Activated T-helper 1 cell treated with anti-CD3 and anti-CD28 coated beads, Interleukin-12 subunit alpha, Interleukin-12 subunit beta, Interleukin-2, Interleukin-4 antibody, amounts not matched to agents 30 ng/mL and 10 ng/mL and 1 ng/mL, durations not matched to agents 14 hours and 24 hours and 36 hours (primary cell): ENCODE results near the gene C3orf85. TPM values are rescaled to one million over a fixed set of nuclear protein-coding genes. Genes with fewer than 3 reads are reported as not detected.
"Not testable (repeated sequence)": the region's sequence is repeated elsewhere in the genome, so short reads cannot be mapped to it uniquely, and the experiment has no call there.

Experiments
- DNase-seq: peaks from one replicate; pipeline ENCODE4 v3.0.0; 2021; ENCODE audit warnings: low spot score
- H3K27ac Mint-ChIP-seq: one replicate; pipeline ENCODE4 v1.8.0; 2021; ENCODE audit warnings: mild to moderate bottlenecking, mixed read lengths
- H3K27me3 Mint-ChIP-seq: one replicate; pipeline ENCODE4 v1.8.0; 2022; ENCODE audit warnings: mild to moderate bottlenecking, moderate library complexity, mixed read lengths; ENCODE audit not compliant: insufficient read depth
- H3K36me3 Mint-ChIP-seq: one replicate; pipeline ENCODE4 v1.8.0; 2021; ENCODE audit warnings: low read depth, mixed read lengths
- H3K4me1 Mint-ChIP-seq: one replicate; pipeline ENCODE4 v1.8.0; 2021; ENCODE audit warnings: low read depth, mixed read lengths
- H3K4me3 Mint-ChIP-seq: one replicate; pipeline ENCODE4 v1.8.0; 2021; ENCODE audit warnings: mild to moderate bottlenecking, moderate library complexity, mixed read lengths
- H3K9me3 Mint-ChIP-seq: one replicate; pipeline ENCODE4 v1.8.0; 2021; ENCODE audit warnings: mixed read lengths
- intact Hi-C: fragments of 100-400 bp; cut with micrococcal nuclease; formaldehyde crosslinking; loops from one replicate; pipeline ENCODE4 v1.15.1; 2024
- total RNA-seq: library from RNA; stranded (reverse); gene quantifications from 2 replicates; pipeline ENCODE4 v1.2.3, GENCODE V29; 2022

Gene C3orf85
- total RNA-seq, 1 donor from 2014 or later, result not detected

GRCh38 chr3:109122690-109123089 is 13.8 kb upstream of the C3orf85 start:
- intact Hi-C loops, result no loop called here
- no peaks in the 10 kb centered on the region for H3K4me1 Mint-ChIP-seq
- H3K36me3 Mint-ChIP-seq, result no peaks in the 10 kb centered on the region
- no peaks in the 10 kb centered on the region for H3K27me3 Mint-ChIP-seq
- no peaks in the 10 kb centered on the region for H3K9me3 Mint-ChIP-seq
- H3K4me3 Mint-ChIP-seq, result no peak overlapping the region
- H3K27ac Mint-ChIP-seq, result no peak overlapping the region
- DNase-seq, result no peak

- intact Hi-C loops, result no loop called here
- Mint-ChIP-seq H3K36me3 (no peaks in the 10 kb centered on the region), H3K27me3 (no peaks in the 10 kb centered on the region), H3K4me1 (no peaks in the 10 kb centered on the region), H3K4me3 (no peak overlapping the region), H3K27ac (no peak overlapping the region), H3K9me3 (no peaks in the 10 kb centered on the region)
- DNase-seq, result no peak
These were observed 10.6 kb upstream of the C3orf85 start for GRCh38 chr3:109125902-109126301.

GRCh38 chr3:109127553-109127952 is 9.0 kb upstream of the C3orf85 start:
- H3K4me3 Mint-ChIP-seq, result no peak overlapping the region
- DNase-seq, result no peak
- no peaks in the 10 kb centered on the region for H3K4me1 Mint-ChIP-seq
- no peaks in the 10 kb centered on the region for H3K9me3 Mint-ChIP-seq
- H3K27ac Mint-ChIP-seq, result no peak overlapping the region
- intact Hi-C loops, result no loop called here
- no peaks in the 10 kb centered on the region for H3K36me3 Mint-ChIP-seq
- H3K27me3 Mint-ChIP-seq, result no peaks in the 10 kb centered on the region

GRCh38 chr3:109131276-109131675 is 5.2 kb upstream of the C3orf85 start:
- no peak overlapping the region for H3K4me3 Mint-ChIP-seq
- no peaks in the 10 kb centered on the region for H3K27me3 Mint-ChIP-seq
- intact Hi-C loops, result no loop called here
- H3K36me3 Mint-ChIP-seq, result no peaks in the 10 kb centered on the region
- no peak for DNase-seq
- no peaks in the 10 kb centered on the region for H3K4me1 Mint-ChIP-seq
- no peaks in the 10 kb centered on the region for H3K9me3 Mint-ChIP-seq
- H3K27ac Mint-ChIP-seq, result no peak overlapping the region

DNA sequence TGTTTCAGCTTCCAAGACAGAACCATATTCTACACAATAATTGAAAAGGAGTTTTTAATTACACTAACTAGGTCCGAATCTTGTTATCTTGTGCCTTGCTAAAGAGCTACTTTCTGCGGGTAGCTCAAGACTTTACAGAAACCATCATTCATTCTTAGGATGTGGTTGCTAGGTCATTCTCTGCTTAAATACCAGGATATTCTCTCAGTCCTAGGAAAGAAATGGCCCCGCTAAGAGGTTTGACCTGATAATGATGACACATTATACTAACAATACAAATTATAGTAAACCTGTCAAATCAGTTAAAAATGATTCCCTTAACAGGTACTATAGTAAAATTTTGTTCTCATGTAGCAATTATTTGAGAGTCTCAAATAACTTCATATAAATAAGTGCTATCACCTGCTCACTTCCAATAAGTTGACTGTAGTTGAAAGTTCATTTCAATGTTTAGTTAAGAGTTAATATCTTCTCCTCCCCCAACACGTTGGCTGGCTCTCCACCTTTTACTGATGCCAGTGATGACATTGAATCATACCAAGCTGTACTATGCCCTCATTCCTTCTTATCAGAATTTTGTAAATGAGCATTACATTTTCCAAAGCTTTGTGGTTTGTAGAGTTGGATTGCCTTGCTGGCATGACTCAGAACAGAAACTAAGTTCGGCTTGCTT is 3.6 kb upstream of the C3orf85 start:
- Mint-ChIP-seq H3K27me3 (no peaks in the 10 kb centered on the region), H3K4me3 (no peak overlapping the region), H3K36me3 (no peaks in the 10 kb centered on the region), H3K9me3 (no peaks in the 10 kb centered on the region), H3K27ac (no peak overlapping the region), H3K4me1 (no peaks in the 10 kb centered on the region)
- no peak for DNase-seq
- intact Hi-C loops, result no loop called here

DNA sequence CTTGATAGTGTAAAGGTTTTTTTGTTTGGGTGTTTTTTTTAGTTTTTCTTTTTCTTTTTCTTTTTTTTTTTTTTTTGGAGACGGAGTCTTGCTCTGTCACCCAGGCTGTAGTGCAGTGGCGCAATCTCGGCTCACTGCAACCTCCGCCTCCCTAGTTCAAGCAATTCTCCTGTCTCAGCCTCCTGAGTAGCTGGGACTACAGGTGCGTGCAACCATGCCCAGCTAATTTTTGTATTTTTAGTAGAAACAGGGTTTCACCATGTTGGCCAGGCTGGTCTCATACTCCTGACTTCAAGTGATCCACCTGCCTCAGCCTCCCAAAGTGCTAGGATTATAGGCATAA is 3.1 kb upstream of the C3orf85 start:
- intact Hi-C loops, H3K27ac Mint-ChIP-seq, H3K36me3 Mint-ChIP-seq, H3K4me1 Mint-ChIP-seq, H3K9me3 Mint-ChIP-seq, H3K4me3 Mint-ChIP-seq, H3K27me3 Mint-ChIP-seq, DNase-seq: not testable (repeated sequence)

- H3K27me3 Mint-ChIP-seq, result peaks cover 3% of the 10 kb centered on the region
- DNase-seq, result no peak
- intact Hi-C loops, result no loop called here
- H3K4me3 Mint-ChIP-seq, result no peak overlapping the region
- H3K27ac Mint-ChIP-seq, result no peak overlapping the region
- H3K4me1 Mint-ChIP-seq, result no peaks in the 10 kb centered on the region
- H3K36me3 Mint-ChIP-seq, result no peaks in the 10 kb centered on the region
- no peaks in the 10 kb centered on the region for H3K9me3 Mint-ChIP-seq
These were observed 1.2 kb downstream of the C3orf85 start for GRCh38 chr3:109137761-109138160.

GRCh38 chr3:109140318-109140717 is 3.8 kb downstream of the C3orf85 start:
- Mint-ChIP-seq H3K27me3 (peaks cover 3% of the 10 kb centered on the region), H3K27ac (no peak overlapping the region), H3K4me1 (no peaks in the 10 kb centered on the region), H3K4me3 (no peak overlapping the region), H3K9me3 (no peaks in the 10 kb centered on the region), H3K36me3 (no peaks in the 10 kb centered on the region)
- intact Hi-C loops, result no loop called here
- DNase-seq, result no peak

- no peaks in the 10 kb centered on the region for H3K4me1 Mint-ChIP-seq
- DNase-seq, result no peak
- H3K27ac Mint-ChIP-seq, result no peak overlapping the region
- no peaks in the 10 kb centered on the region for H3K36me3 Mint-ChIP-seq
- intact Hi-C loops, result no loop called here
- H3K9me3 Mint-ChIP-seq, result no peaks in the 10 kb centered on the region
- H3K4me3 Mint-ChIP-seq, result no peak overlapping the region
- H3K27me3 Mint-ChIP-seq, result peaks cover 3% of the 10 kb centered on the region
These were observed 7.1 kb downstream of the C3orf85 start for GRCh38 chr3:109143646-109144045.

DNA sequence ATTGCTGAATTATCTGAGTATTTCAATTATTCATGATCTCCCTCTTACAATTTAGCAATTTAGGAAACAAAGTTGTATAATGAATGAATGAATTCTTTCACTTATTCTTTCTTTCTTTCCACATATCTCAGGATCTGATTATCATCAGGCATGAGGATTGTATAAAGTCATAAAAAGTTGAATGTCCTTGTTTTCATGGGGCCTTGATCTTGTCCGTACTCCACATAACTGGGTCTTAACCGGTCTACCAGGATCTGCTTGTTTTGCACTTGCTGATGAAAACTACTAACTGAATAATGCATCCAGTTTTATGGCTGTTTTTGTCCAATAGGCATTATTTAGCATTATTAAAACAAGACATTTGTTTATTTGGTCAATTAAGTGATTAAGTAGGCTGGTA is 12.6 kb downstream of the C3orf85 start:
- intact Hi-C loops, result no loop called here
- no peak overlapping the region for H3K4me3 Mint-ChIP-seq
- no peaks in the 10 kb centered on the region for H3K9me3 Mint-ChIP-seq
- no peak overlapping the region for H3K27ac Mint-ChIP-seq
- H3K36me3 Mint-ChIP-seq, result no peaks in the 10 kb centered on the region
- no peaks in the 10 kb centered on the region for H3K4me1 Mint-ChIP-seq
- no peaks in the 10 kb centered on the region for H3K27me3 Mint-ChIP-seq
- DNase-seq, result no peak

- Mint-ChIP-seq H3K9me3 (no peaks in the 10 kb centered on the region), H3K4me3 (no peak overlapping the region)
- intact Hi-C loops, result no loop called here
These were observed 15.8 kb downstream of the C3orf85 start for GRCh38 chr3:109152320-109152719.

GRCh38 chr3:109154979-109155378 is 18.5 kb downstream of the C3orf85 start:
- Mint-ChIP-seq H3K4me3 (no peak overlapping the region), H3K9me3 (no peaks in the 10 kb centered on the region), H3K27ac (no peak overlapping the region), H3K27me3 (peaks cover 3% of the 10 kb centered on the region), H3K36me3 (no peaks in the 10 kb centered on the region), H3K4me1 (no peaks in the 10 kb centered on the region)
- no peak for DNase-seq
- intact Hi-C loops, result no loop called here

More at GRCh38 chr3:109152320-109152719, 15.8 kb downstream of the C3orf85 start:
- DNase-seq, result no peak
- peaks cover 3% of the 10 kb centered on the region for H3K27me3 Mint-ChIP-seq
- H3K36me3 Mint-ChIP-seq, result no peaks in the 10 kb centered on the region
- no peaks in the 10 kb centered on the region for H3K4me1 Mint-ChIP-seq
- no peak overlapping the region for H3K27ac Mint-ChIP-seq

GRCh38 chr3:109155828-109156227 is 19.3 kb downstream of the C3orf85 start:
- no peak for DNase-seq
- intact Hi-C loops, result no loop called here
- peaks cover 3% of the 10 kb centered on the region for H3K27me3 Mint-ChIP-seq
- no peaks in the 10 kb centered on the region for H3K4me1 Mint-ChIP-seq
- no peaks in the 10 kb centered on the region for H3K9me3 Mint-ChIP-seq
- H3K36me3 Mint-ChIP-seq, result no peaks in the 10 kb centered on the region
- no peak overlapping the region for H3K4me3 Mint-ChIP-seq
- no peak overlapping the region for H3K27ac Mint-ChIP-seq

DNA sequence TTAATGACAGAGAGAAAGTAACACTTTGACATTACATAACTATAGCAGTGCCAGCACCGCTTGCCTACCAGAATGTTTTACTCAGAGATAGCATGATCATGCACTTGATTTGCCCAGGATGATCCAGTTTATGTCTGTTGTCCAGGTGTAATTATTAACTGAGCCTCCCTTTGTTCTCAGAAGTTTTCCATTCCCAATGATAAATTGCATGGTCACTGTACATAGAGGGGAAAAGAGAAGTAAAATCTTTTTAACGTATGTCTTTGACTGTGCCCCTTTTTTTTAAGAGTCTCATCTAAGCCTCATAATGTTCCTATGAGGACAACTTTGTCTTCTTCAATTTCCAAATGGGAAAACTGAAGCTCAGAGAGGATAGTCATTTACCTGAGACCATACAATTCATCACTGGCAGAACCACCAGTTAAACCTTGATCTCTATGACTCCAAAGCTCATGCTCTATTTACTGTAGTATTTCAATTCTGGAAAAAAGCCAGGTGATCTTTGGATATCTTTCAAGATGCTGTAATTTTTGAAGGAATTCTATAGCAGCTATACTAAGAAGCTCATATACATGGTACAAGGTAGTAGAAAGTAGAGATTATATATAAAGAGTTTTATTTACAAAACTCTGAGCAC is 25.1 kb downstream of the C3orf85 start:
- no peak overlapping the region for H3K27ac Mint-ChIP-seq
- no peaks in the 10 kb centered on the region for H3K9me3 Mint-ChIP-seq
- no peak for DNase-seq
- H3K4me3 Mint-ChIP-seq, result no peak overlapping the region
- H3K27me3 Mint-ChIP-seq, result peaks cover 3% of the 10 kb centered on the region
- intact Hi-C loops, result loop anchor here (1.0 kb wide), 1 partner anchor 30 kb away; no protein-coding TSS in a partner anchor
- H3K4me1 Mint-ChIP-seq, result no peaks in the 10 kb centered on the region
- no peaks in the 10 kb centered on the region for H3K36me3 Mint-ChIP-seq
